ENCODE measurements around the gene PAPOLG. TPM values are rescaled to one million over a fixed set of nuclear protein-coding genes. Genes with fewer than 3 reads are reported as not detected.

Gene PAPOLG
- total and polyA plus RNA-seq, 2 donors (not counting 1 experiment from before 2014, with no cell fraction given) = 9.4 to 27.5 TPM

DNA sequence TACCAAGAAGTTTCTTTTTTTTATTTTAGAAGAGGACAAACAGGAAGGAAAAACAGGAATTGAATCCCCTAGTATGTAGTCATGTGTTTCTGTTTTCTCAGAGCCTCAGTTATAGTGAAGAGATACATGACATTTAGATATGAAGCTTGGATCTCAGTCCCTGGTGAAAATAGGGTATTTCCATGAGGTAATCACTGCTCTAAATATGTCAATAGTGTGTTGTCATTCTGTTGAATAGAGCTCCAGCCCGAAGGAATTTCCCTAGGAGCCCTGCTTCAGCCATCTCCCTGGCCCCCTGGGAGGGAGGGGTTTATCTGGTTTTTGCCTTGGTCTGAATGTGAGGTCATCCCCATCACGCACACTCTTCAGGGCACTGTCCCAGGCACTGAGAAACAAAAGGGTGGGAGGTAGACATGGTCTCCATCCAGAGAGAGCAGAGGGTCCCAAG is 78.2 kb downstream of the PAPOLG start:
- H3K9me3 Mint-ChIP-seq (ENCODE audit: insufficient read depth) = no peaks in the 10 kb centered on the region
- DNase-seq (peak; percentile 71), ATAC-seq (ENCODE audit: low read depth) (peak; percentile 79)
- H3K4me1 ChIP-seq (ENCODE audit: control insufficient read depth in 2 of 2, insufficient read depth in 2 of 2, low read length in 2 of 2) = peaks cover 55 to 59% of the 10 kb centered on the region in 2 donors
- peaks cover 64% of the 10 kb centered on the region for H3K4me1 Mint-ChIP-seq
- peak overlapping the region; percentile 22 for H3K9ac ChIP-seq (ENCODE audit: low read length)
- H3K9me3 ChIP-seq (ENCODE audit: control extremely low read depth in 1 of 3, control insufficient read depth in 2 of 3, insufficient read depth in 1 of 3, low read length in 2 of 3) = no peaks in the 10 kb centered on the region
- H4K20me1 ChIP-seq (ENCODE audit: control insufficient read depth, insufficient read depth, low read length, poor library complexity, severe bottlenecking) = no peaks in the 10 kb centered on the region
- peak overlapping the region; percentile 56 for H3K4me2 ChIP-seq (replicated peaks; ENCODE audit: low read depth, low read length, poor library complexity, severe bottlenecking)
- H2AFZ ChIP-seq (ENCODE audit: insufficient read depth, low read depth, low read length, poor library complexity, severe bottlenecking) = peak overlapping the region; percentile 14
- ChIA-PET POLR2A (interaction anchor here (0.8 to 1.1 kb wide), 3 partner anchors 41 to 49 kb away, joined by 3 to 6 read pairs (median 3); partner anchors contain the start of gene REL), CTCF (interaction anchor here (0.9 to 3.7 kb wide), 8 partner anchors 9 to 165 kb away, joined by 3 to 17 read pairs (median 4); no protein-coding TSS in a partner anchor)
- H3K79me2 ChIP-seq (ENCODE audit: control insufficient read depth, insufficient read depth, low read length) = peaks cover 20% of the 10 kb centered on the region
- H3K27ac Mint-ChIP-seq = peak overlapping the region; percentile 94
- H3K4me3 ChIP-seq (ENCODE audit: control extremely low read depth in 1 of 5, extremely low read depth in 1 of 5, insufficient read depth in 1 of 5, low read depth in 2 of 5, low read length in 4 of 5) = no peak overlapping the region
- peak overlapping the region; percentile 49 to 65 for H3K27ac ChIP-seq (ENCODE audit: low read length in 2 of 2)
- no peaks in the 10 kb centered on the region for H3K36me3 ChIP-seq (replicated peaks in 1 of 2; ENCODE audit: control extremely low read depth in 1 of 2, control insufficient read depth in 1 of 2, extremely low read depth in 1 of 2, insufficient read depth in 2 of 2, low read length in 1 of 2)
- peak overlapping the region; percentile 69 for H3K4me3 Mint-ChIP-seq
- TF ChIP-seq EZH2 (IDR thresholded peaks at IDR 0.05; ENCODE audit: borderline replicate concordance, insufficient read depth, low read depth, low read length, poor library complexity, severe bottlenecking) = no peak
- TF ChIP-seq, protein P1, sequence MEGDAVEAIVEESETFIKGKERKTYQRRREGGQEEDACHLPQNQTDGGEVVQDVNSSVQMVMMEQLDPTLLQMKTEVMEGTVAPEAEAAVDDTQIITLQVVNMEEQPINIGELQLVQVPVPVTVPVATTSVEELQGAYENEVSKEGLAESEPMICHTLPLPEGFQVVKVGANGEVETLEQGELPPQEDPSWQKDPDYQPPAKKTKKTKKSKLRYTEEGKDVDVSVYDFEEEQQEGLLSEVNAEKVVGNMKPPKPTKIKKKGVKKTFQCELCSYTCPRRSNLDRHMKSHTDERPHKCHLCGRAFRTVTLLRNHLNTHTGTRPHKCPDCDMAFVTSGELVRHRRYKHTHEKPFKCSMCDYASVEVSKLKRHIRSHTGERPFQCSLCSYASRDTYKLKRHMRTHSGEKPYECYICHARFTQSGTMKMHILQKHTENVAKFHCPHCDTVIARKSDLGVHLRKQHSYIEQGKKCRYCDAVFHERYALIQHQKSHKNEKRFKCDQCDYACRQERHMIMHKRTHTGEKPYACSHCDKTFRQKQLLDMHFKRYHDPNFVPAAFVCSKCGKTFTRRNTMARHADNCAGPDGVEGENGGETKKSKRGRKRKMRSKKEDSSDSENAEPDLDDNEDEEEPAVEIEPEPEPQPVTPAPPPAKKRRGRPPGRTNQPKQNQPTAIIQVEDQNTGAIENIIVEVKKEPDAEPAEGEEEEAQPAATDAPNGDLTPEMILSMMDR (IDR thresholded peaks at IDR 0.05) = no peak
- no peaks in the 10 kb centered on the region for H3K27me3 ChIP-seq (replicated peaks in 1 of 4; ENCODE audit: control extremely low read depth in 1 of 4, control insufficient read depth in 3 of 4, insufficient read depth in 4 of 4, low read length in 3 of 4)
- no peaks in the 10 kb centered on the region for H3K27me3 Mint-ChIP-seq
- no CpG with 5 or more reads among the region's 2 CpGs for WGBS (ENCODE audit: insufficient coverage)
- intact Hi-C loops (cut with micrococcal nuclease) = loop anchor here (1.0 to 2.0 kb wide), 2 partner anchors 10 to 13 kb away; no protein-coding TSS in a partner anchor

DNA sequence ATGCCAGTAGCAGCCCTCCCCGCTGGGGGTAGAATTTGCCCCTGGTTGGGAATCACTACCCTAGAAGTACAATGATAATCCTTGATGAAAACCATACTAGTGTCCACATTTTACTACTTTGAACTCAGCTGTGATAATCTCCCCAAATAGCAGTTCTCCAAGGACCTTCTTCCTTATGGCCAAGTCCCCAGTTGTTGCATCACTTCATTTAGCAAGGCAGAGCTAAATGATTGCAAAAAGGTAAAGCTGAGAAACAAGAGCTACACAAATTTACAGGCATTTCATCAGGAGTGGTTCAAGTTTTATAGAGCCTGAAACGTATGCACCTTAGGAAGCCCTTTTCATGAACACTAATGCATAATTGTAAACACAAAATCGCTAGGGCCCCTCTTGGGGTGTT is 80.4 kb downstream of the PAPOLG start:
- H3K4me3 ChIP-seq (ENCODE audit: control extremely low read depth in 1 of 5, extremely low read depth in 1 of 5, insufficient read depth in 1 of 5, low read depth in 2 of 5, low read length in 4 of 5) = no peak overlapping the region
- no peak overlapping the region for H2AFZ ChIP-seq (ENCODE audit: insufficient read depth, low read depth, low read length, poor library complexity, severe bottlenecking)
- H3K36me3 ChIP-seq (replicated peaks in 1 of 2; ENCODE audit: control extremely low read depth in 1 of 2, control insufficient read depth in 1 of 2, extremely low read depth in 1 of 2, insufficient read depth in 2 of 2, low read length in 1 of 2) = no peaks in the 10 kb centered on the region
- ChIA-PET CTCF (interaction anchor here (0.6 to 1.4 kb wide), 2 partner anchors 16 to 39 kb away, joined by 3 read pairs; no protein-coding TSS in a partner anchor), POLR2A (no interaction called here)
- 100% methylated on average over 1 of the region's 3 CpGs for WGBS (ENCODE audit: insufficient coverage)
- H3K27ac Mint-ChIP-seq = peak overlapping the region; percentile 72
- H4K20me1 ChIP-seq (ENCODE audit: control insufficient read depth, insufficient read depth, low read length, poor library complexity, severe bottlenecking) = no peaks in the 10 kb centered on the region
- H3K4me1 Mint-ChIP-seq = peaks cover 78% of the 10 kb centered on the region
- ATAC-seq (ENCODE audit: low read depth) (no peak), DNase-seq (no peak)
- no peak overlapping the region for H3K4me2 ChIP-seq (replicated peaks; ENCODE audit: low read depth, low read length, poor library complexity, severe bottlenecking)
- H3K27me3 ChIP-seq (replicated peaks in 1 of 4; ENCODE audit: control extremely low read depth in 1 of 4, control insufficient read depth in 3 of 4, insufficient read depth in 4 of 4, low read length in 3 of 4) = no peaks in the 10 kb centered on the region
- no peaks in the 10 kb centered on the region for H3K9me3 Mint-ChIP-seq (ENCODE audit: insufficient read depth)
- H3K79me2 ChIP-seq (ENCODE audit: control insufficient read depth, insufficient read depth, low read length) = peaks cover 20% of the 10 kb centered on the region
- H3K27me3 Mint-ChIP-seq = no peaks in the 10 kb centered on the region
- H3K27ac ChIP-seq (ENCODE audit: low read length in 2 of 2) = no peak overlapping the region
- peaks cover 77 to 81% of the 10 kb centered on the region in 2 donors for H3K4me1 ChIP-seq (ENCODE audit: control insufficient read depth in 2 of 2, insufficient read depth in 2 of 2, low read length in 2 of 2)
- peaks cover 0 to 4% (median 0%) of the 10 kb centered on the region in 3 donors for H3K9me3 ChIP-seq (ENCODE audit: control extremely low read depth in 1 of 3, control insufficient read depth in 2 of 3, insufficient read depth in 1 of 3, low read length in 2 of 3)
- H3K4me3 Mint-ChIP-seq = peak overlapping the region; percentile 49
- TF ChIP-seq, protein P1 (IDR thresholded peaks at IDR 0.05) = no peak
- no peak for TF ChIP-seq EZH2 (IDR thresholded peaks at IDR 0.05; ENCODE audit: borderline replicate concordance, insufficient read depth, low read depth, low read length, poor library complexity, severe bottlenecking)
- H3K9ac ChIP-seq (ENCODE audit: low read length) = no peak overlapping the region
- intact Hi-C loops (cut with micrococcal nuclease) = no loop called here

All from B cell (primary cell).